PC-3 (cell line): ENCODE data around the gene CCIN.

ENCODE experiments used
- EZH2 ChIP-seq: fragments of 300-600 bp; sonication (generic); IDR thresholded peaks from one replicate; pipeline ENCODE4 v1.6.1; 2017; ENCODE audit warnings: antibody characterized with exemption, mild to moderate bottlenecking, low read length; ENCODE audit not compliant: unreplicated experiment
- EZH2phosphoT487 ChIP-seq: fragments of 300-600 bp; sonication (generic); IDR thresholded peaks from 2 replicates; pipeline ENCODE4 v1.6.1; 2018; ENCODE audit warnings: mild to moderate bottlenecking, antibody characterized with exemption, low read length, borderline replicate concordance
- TF ChIP-seq, protein P1 (sequence below): fragments of 300-600 bp; sonication (generic); conservative IDR thresholded peaks from 2 replicates; pipeline ENCODE4 v1.5.1; 2017; ENCODE audit warnings: antibody characterized with exemption, low read depth, mild to moderate bottlenecking, low read length

DNA sequence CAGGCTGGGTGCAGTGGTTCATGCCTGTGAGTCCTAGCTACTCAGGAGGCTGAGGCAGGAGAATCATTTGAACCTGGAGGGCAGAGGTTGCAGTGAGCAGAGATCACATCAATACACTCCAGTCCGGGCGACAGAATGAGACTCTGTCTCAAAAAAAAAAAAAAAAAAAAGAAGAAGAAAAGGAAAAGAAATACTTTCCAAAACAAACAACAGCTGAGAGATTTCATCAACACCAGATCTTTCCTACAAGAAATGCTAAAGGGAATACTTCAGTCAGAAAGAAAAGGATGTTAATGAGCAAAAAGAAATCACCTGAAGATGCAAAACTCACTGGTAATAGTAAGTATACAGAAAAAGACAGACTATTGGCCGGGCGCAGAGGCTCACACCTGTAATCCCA lies 8.4 kb downstream of the CCIN start:
- TF ChIP-seq, protein P1, sequence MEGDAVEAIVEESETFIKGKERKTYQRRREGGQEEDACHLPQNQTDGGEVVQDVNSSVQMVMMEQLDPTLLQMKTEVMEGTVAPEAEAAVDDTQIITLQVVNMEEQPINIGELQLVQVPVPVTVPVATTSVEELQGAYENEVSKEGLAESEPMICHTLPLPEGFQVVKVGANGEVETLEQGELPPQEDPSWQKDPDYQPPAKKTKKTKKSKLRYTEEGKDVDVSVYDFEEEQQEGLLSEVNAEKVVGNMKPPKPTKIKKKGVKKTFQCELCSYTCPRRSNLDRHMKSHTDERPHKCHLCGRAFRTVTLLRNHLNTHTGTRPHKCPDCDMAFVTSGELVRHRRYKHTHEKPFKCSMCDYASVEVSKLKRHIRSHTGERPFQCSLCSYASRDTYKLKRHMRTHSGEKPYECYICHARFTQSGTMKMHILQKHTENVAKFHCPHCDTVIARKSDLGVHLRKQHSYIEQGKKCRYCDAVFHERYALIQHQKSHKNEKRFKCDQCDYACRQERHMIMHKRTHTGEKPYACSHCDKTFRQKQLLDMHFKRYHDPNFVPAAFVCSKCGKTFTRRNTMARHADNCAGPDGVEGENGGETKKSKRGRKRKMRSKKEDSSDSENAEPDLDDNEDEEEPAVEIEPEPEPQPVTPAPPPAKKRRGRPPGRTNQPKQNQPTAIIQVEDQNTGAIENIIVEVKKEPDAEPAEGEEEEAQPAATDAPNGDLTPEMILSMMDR: no peak
- TF ChIP-seq EZH2: no peak
- no peak for TF ChIP-seq EZH2phosphoT487
